WERI-Rb-1 (cell line): ENCODE results near the gene CAMTA1.
"Not testable (repeated sequence)": the region's sequence is repeated elsewhere in the genome, so short reads cannot be mapped to it uniquely, and the experiment has no call there.

ENCODE experiments used
- DNase-seq: peaks from one replicate; pipeline ENCODE4 v3.0.0-alpha.2; 2020
- H3K27ac ChIP-seq: fragments of 250-450 bp; sonication (Bioruptor Pico); 2 replicates; pipeline ENCODE4 v1.5.1; 2020; ENCODE audit warnings: mild to moderate bottlenecking, moderate library complexity
- H3K27me3 ChIP-seq: fragments of 250-450 bp; sonication (Bioruptor Pico); 2 replicates; pipeline ENCODE4 v1.5.1; 2021; ENCODE audit warnings: mild to moderate bottlenecking, low read depth, moderate library complexity; ENCODE audit not compliant: insufficient read depth, severe bottlenecking
- H3K36me3 ChIP-seq: fragments of 250-450 bp; sonication (Bioruptor Pico); 2 replicates; pipeline ENCODE4 v1.5.1; 2020; ENCODE audit warnings: mild to moderate bottlenecking, moderate library complexity
- H3K4me3 ChIP-seq: 2 replicates; pipeline ENCODE4 v1.5.1; 2011; ENCODE audit warnings: low read depth, mild to moderate bottlenecking, control low read depth, low read length
- H3K9me3 ChIP-seq: fragments of 250-450 bp; sonication (Bioruptor Pico); 2 replicates; pipeline ENCODE4 v1.5.1; 2021; ENCODE audit warnings: mild to moderate bottlenecking, moderate library complexity; ENCODE audit not compliant: severe bottlenecking
- TF ChIP-seq, protein P1 (sequence below): IDR thresholded peaks from 2 replicates; pipeline ENCODE4 v1.5.1; 2011; ENCODE audit warnings: low read depth, mild to moderate bottlenecking, control low read depth, inconsistent platforms, low read length

CAMTA1 gene

GRCh38 chr1:6785318-6785727, at the start of gene CAMTA1:
CAMTA1 (plus strand) TSS chr1:6785454; CDS start chr1:6785531, 77 bp downstream.
- Histone ChIP-seq H3K4me3 (peak within 1 kb of the TSS; percentile 83), H3K27ac (peak within 1 kb of the TSS; percentile 99), H3K27me3 (no peaks in the 10 kb centered on the region), H3K36me3 (peaks cover 22% of the 10 kb centered on the region), H3K9me3 (no peaks in the 10 kb centered on the region)
- TF ChIP-seq, protein P1, sequence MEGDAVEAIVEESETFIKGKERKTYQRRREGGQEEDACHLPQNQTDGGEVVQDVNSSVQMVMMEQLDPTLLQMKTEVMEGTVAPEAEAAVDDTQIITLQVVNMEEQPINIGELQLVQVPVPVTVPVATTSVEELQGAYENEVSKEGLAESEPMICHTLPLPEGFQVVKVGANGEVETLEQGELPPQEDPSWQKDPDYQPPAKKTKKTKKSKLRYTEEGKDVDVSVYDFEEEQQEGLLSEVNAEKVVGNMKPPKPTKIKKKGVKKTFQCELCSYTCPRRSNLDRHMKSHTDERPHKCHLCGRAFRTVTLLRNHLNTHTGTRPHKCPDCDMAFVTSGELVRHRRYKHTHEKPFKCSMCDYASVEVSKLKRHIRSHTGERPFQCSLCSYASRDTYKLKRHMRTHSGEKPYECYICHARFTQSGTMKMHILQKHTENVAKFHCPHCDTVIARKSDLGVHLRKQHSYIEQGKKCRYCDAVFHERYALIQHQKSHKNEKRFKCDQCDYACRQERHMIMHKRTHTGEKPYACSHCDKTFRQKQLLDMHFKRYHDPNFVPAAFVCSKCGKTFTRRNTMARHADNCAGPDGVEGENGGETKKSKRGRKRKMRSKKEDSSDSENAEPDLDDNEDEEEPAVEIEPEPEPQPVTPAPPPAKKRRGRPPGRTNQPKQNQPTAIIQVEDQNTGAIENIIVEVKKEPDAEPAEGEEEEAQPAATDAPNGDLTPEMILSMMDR = no peak
- DNase-seq = no peak

GRCh38 chr1:6738987-6739676, 46.1 kb upstream of the CAMTA1 start:
- TF ChIP-seq, protein P1 = no peak
- Histone ChIP-seq H3K9me3 (no peaks in the 10 kb centered on the region), H3K36me3 (no peaks in the 10 kb centered on the region), H3K4me3 (no peak overlapping the region), H3K27ac (no peak overlapping the region), H3K27me3 (no peaks in the 10 kb centered on the region)
- DNase-seq = no peak

- not testable (repeated sequence) for H3K27ac ChIP-seq, H3K4me3 ChIP-seq, H3K27me3 ChIP-seq, H3K9me3 ChIP-seq, DNase-seq, H3K36me3 ChIP-seq
These were observed 42.5 kb upstream of the CAMTA1 start for GRCh38 chr1:6742676-6743188.

DNA sequence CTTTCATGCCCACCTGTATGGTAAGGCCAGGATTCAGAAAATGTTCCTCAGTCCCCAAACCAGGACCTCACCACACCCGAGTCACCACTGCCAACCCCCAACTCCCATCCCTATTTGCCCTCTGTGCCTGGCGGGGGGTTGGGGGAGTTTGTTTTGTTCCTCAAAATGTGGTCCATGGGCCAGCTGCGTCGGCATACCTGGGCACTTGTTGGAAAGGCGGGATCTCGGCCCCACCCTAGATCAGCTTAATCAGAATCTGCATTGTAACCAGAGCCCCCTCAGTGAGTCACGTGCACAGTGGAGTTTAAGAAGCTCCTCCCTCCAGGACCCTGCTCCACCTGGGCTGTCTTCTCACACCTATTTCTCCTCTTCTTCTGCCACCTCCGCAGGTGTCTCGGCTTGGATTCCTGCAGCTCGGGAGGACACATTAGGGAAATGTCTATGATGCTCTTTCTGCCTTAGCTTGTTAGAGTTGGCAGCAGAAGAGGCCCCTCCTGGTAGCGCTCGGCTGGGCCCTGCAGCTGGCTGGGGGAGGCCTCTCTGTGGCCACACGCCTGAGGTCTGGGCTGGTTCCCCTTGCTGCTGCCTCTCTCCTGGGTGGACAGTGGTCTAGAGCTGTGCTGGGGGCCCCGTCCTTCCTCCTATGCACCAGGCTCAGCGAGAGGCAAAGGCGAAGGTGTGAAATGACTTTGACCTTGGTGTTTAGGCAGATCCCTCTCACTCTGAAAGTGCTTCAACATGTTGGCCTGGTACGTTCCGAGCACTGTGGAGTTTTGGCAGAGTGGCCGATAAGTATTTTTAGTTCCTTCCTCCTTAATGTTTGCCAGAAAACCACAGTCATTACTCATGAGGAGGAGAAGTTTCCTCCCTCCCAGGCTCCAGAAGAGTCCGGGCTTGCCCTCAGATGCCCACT, 41.8 kb upstream of the CAMTA1 start:
- no peaks in the 10 kb centered on the region for H3K36me3 ChIP-seq
- no peak for DNase-seq
- no peak overlapping the region for H3K4me3 ChIP-seq
- no peaks in the 10 kb centered on the region for H3K27me3 ChIP-seq
- no peaks in the 10 kb centered on the region for H3K9me3 ChIP-seq
- TF ChIP-seq, protein P1 = no peak
- H3K27ac ChIP-seq = no peak overlapping the region

DNA sequence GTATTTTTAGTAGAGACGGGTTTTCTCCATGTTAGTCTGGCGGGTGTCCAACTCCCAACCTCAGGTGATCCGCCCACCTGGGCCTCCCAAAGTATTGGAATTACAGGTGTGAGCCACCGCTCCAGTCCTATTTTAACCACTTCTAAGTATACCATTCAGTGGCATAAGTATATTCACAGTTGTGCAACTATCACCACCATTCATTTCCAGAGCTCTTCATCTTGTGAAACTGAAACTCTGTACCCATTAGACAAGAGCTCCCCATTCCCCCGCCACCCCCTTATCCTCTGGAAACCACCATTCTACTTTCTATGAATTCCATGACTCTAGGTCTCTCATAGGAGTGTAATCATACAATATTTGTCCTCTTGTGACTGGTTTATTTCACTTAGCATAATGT, 40.2 kb upstream of the CAMTA1 start:
- Histone ChIP-seq H3K27me3 (no peaks in the 10 kb centered on the region), H3K27ac (no peak overlapping the region), H3K4me3 (no peak overlapping the region), H3K36me3 (no peaks in the 10 kb centered on the region), H3K9me3 (no peaks in the 10 kb centered on the region)
- TF ChIP-seq, protein P1 = no peak
- no peak for DNase-seq

- Histone ChIP-seq H3K36me3 (no peaks in the 10 kb centered on the region), H3K27me3 (no peaks in the 10 kb centered on the region), H3K27ac (no peak overlapping the region), H3K4me3 (no peak overlapping the region), H3K9me3 (no peaks in the 10 kb centered on the region)
- DNase-seq = no peak
- TF ChIP-seq, protein P1 = no peak
These were observed 37.6 kb upstream of the CAMTA1 start for GRCh38 chr1:6747674-6748073.
